Psoas muscle (tissue), 8 donors: Measurements from ENCODE around the gene USP17L13. TPM values are rescaled to one million over a fixed set of nuclear protein-coding genes. Genes with fewer than 3 reads are reported as not detected.
A peak's percentile ranks its signal among the peaks of the same experiment; 100 is the strongest.
"Not testable (repeated sequence)": the region's sequence is repeated elsewhere in the genome, so short reads cannot be mapped to it uniquely, and the experiment has no call there.

Source experiments
- ATAC-seq, 4 donors: fragments of 200-7000 bp; cut with Tn5 transposase; one replicate each; pipeline ENCODE4 v1.9.1; 2020; ENCODE audit warnings: moderate library complexity in 3 of 4, mild to moderate bottlenecking in 2 of 4
- DNase-seq, 2 donors: peaks; one replicate each; pipeline ENCODE4 v3.0.0-alpha.2; 2020
- H3K27ac ChIP-seq: fragments of 200-600 bp; one replicate; pipeline ENCODE4 v1.8.0; 2022
- H3K27me3 ChIP-seq, 3 donors: fragments of 200-600 bp in 1 of 3; one replicate each; pipeline versions ENCODE4 v1.6.1 to v1.8.0; 2013 to 2022; ENCODE audit warnings: low read length in 2 of 3, mild to moderate bottlenecking in 2 of 3, moderate library complexity in 1 of 3; ENCODE audit not compliant: insufficient read depth in 3 of 3
- H3K36me3 ChIP-seq, 2 donors: fragments of 200-600 bp in 1 of 2; one replicate each; pipeline versions ENCODE4 v1.6.1 to v1.8.0; 2013 to 2022; ENCODE audit warnings: low read depth in 1 of 2, mild to moderate bottlenecking in 1 of 2, moderate library complexity in 1 of 2; ENCODE audit not compliant: insufficient read depth in 1 of 2
- H3K4me1 ChIP-seq: fragments of 200-600 bp; one replicate; pipeline ENCODE4 v1.8.0; 2022
- H3K4me3 ChIP-seq: fragments of 200-600 bp; one replicate; pipeline ENCODE4 v1.8.0; 2022; ENCODE audit warnings: mild to moderate bottlenecking
- H3K9me3 ChIP-seq: fragments of 200-600 bp; one replicate; pipeline ENCODE4 v1.8.0; 2022
- WGBS, 3 donors: extraction: QIAGEN DNeasy Blood & Tissue Kit; methylation state at CpG; one replicate each; pipeline versions ENCODE4 v1.1.6 to v1.1.7; 2013; 5-methylcytosine and 5-hydroxymethylcytosine counted together
- intact Hi-C, 2 donors: fragments of 100-400 bp; cut with DNase I; formaldehyde crosslinking; loops; one replicate each; pipeline versions ENCODE4 v1.11.0 to v1.14.2; 2022
- long read RNA-seq, 2 donors: library from polyadenylated mRNA; unstranded; transcript quantifications; one replicate each; pipeline ENCODE4 v2.0.0, GENCODE V29; 2021
- polyA plus RNA-seq, 3 donors: library from polyadenylated mRNA; stranded (reverse); fragments of 200-250 nt; gene quantifications; one replicate each; pipeline ENCODE4 v1.2.3, GENCODE V29; 2013
- total RNA-seq, 4 donors: library from RNA; stranded (reverse); fragmentation: NEBNext Ultra II Directional in 2 of 4; extraction: Animal tissue kit (Norgen Biotek cat#: 25700) in 2 of 4; gene quantifications; one replicate each; pipeline versions ENCODE4 v1.2.1 to v1.2.4, GENCODE V29; 2021 to 2023
- donor health status: healthy with polysubstance abuse.
- donor health status: DM: no; HTN: no; CAD: no; lungs with moderate emphysema.
- donor health status: Bipolar disorder and iron deficiency.
- donor health status: healthy.
- donor health status: DM: yes; HTN: yes; CAD: no.
- donor health status: DM: no; HTN: no; CAD: no.
- donor health status: DM: no; HTN: no; CAD: no.
- donor health status: DM: yes; HTN: yes; CAD: no.

Gene USP17L13, protein sequence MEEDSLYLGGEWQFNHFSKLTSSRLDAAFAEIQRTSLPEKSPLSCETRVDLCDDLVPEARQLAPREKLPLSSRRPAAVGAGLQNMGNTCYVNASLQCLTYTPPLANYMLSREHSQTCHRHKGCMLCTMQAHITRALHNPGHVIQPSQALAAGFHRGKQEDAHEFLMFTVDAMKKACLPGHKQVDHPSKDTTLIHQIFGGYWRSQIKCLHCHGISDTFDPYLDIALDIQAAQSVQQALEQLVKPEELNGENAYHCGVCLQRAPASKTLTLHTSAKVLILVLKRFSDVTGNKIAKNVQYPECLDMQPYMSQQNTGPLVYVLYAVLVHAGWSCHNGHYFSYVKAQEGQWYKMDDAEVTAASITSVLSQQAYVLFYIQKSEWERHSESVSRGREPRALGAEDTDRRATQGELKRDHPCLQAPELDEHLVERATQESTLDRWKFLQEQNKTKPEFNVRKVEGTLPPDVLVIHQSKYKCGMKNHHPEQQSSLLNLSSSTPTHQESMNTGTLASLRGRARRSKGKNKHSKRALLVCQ
- total RNA-seq (not detected), polyA plus RNA-seq (not detected)
- long read RNA-seq, donor 1: 0 reads
- long read RNA-seq, donor 2: 0 reads

DNA sequence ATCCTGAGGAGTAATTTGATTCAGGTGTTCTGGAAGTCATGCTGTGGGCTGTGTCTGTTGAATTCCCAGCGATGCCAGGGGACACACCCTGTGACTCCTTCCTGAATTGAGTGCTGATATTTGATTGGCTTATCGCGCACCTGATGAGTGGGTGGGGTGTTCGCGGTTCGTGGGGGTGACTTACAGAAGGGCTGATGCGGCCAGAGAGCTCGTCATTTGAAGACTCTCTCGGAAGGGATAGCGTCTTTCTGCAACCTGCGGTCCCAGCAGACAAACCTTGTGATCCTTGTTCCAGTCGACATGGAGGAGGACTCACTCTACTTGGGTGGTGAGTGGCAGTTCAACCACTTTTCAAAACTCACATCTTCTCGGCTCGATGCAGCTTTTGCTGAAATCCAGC, at the start of gene USP17L13:
TSS of gene USP17L13 (plus strand) at position 301 of the 400 bp plus-strand sequence. CDS start at position 301, 0 bp downstream.
- no CpG with 5 or more reads among the region's 14 CpGs for WGBS, 3 donors
- ATAC-seq, DNase-seq, H3K4me1 ChIP-seq, intact Hi-C loops, H3K4me3 ChIP-seq, H3K36me3 ChIP-seq, H3K27ac ChIP-seq, H3K9me3 ChIP-seq, H3K27me3 ChIP-seq: not testable (repeated sequence)

DNA sequence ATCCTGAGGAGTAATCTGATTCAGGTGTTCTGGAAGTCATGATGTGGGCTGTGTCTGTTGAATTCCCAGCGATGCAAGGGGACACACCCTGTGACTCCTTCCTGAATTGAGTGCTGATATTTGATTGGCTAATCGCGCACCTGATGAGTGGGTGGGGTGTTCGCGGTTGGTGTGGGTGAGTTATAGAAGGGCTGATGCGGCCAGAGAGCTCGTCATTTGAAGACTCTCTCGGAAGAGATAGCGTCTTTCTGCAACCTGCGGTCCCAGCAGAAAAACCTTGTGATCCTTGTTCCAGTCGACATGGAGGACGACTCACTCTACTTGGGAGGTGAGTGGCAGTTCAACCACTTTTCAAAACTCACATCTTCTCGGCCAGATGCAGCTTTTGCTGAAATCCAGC, 14.3 kb upstream of the USP17L13 start, which contains the start of gene USP17L10:
TSS of gene USP17L10 (plus strand) at position 301 of the 400 bp plus-strand sequence. CDS start at position 301, 0 bp downstream.
- H3K27me3 ChIP-seq, intact Hi-C loops, ATAC-seq, H3K9me3 ChIP-seq, H3K4me1 ChIP-seq, H3K27ac ChIP-seq, H3K36me3 ChIP-seq, H3K4me3 ChIP-seq, DNase-seq: not testable (repeated sequence)
- 94% methylated on average over 12 of the region's 13 CpGs; no CpG with 5 or more reads in 2 of the 3 donors for WGBS, 3 donors

DNA sequence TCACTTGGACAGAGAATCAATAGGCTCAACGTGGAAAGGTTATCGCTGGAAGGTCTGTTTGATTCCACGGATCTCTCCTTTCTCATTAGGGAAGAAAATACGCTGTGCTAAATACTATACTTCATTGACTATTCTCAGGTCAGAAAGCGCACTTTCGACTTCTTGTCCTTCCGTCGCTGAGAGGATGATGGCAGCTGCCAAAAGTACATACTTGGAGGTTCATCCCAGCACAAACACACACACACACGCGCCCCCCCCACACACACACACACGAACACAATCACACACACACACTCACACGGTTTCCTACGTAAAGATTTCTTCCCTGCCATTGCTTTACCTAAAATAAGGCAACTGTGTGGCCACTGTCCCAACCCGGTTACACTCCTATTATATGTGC, 10.0 kb upstream of the USP17L13 start:
- H3K27me3 ChIP-seq, H3K36me3 ChIP-seq, H3K4me1 ChIP-seq, H3K9me3 ChIP-seq, ATAC-seq, intact Hi-C loops, H3K4me3 ChIP-seq, H3K27ac ChIP-seq: not testable (repeated sequence)
- DNase-seq: peak in 1 of 2 donors; percentile 4
- WGBS, 3 donors: 72 to 83% (median 77%) methylated on average over 8 to 11 of the region's 14 CpGs

DNA sequence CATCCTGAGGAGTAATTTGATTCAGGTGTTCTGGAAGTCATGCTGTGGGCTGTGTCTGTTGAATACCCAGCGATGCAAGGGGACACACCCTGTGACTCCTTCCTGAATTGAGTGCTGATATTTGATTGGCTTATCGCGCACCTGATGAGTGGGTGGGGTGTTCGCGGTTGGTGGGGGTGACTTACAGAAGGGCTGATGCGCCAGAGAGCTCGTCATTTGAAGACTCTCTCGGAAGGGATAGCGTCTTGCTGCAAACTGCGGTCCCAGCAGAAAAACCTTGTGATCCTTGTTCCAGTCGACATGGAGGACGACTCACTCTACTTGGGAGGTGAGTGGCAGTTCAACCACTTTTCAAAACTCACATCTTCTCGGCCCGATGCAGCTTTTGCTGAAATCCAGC, 9.6 kb upstream of the USP17L13 start, which contains the start of gene USP17L11:
TSS of gene USP17L11 (plus strand) at position 301 of the 400 bp plus-strand sequence. CDS start at position 301, 0 bp downstream.
- H3K36me3 ChIP-seq, DNase-seq, ATAC-seq, H3K4me1 ChIP-seq, H3K27ac ChIP-seq, H3K9me3 ChIP-seq, H3K27me3 ChIP-seq, H3K4me3 ChIP-seq, intact Hi-C loops: not testable (repeated sequence)
- WGBS, 3 donors: 96% methylated on average over 10 of the region's 14 CpGs; no CpG with 5 or more reads in 2 of the 3 donors

DNA sequence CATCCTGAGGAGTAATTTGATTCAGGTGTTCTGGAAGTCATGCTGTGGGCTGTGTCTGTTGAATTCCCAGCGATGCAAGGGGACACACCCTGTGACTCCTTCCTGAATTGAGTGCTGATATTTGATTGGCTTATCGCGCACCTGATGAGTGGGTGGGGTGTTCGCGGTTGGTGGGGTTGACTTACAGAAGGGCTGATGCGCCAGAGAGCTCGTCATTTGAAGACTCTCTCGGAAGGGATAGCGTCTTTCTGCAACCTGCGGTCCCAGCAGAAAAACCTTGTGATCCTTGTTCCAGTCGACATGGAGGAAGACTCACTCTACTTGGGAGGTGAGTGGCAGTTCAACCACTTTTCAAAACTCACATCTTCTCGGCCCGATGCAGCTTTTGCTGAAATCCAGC, 4.8 kb upstream of the USP17L13 start, which contains the start of gene USP17L12:
TSS of gene USP17L12 (plus strand) at position 301 of the 400 bp plus-strand sequence. CDS start at position 301, 0 bp downstream.
- H3K27me3 ChIP-seq, H3K9me3 ChIP-seq, ATAC-seq, H3K36me3 ChIP-seq, intact Hi-C loops, DNase-seq, H3K27ac ChIP-seq, H3K4me3 ChIP-seq, H3K4me1 ChIP-seq: not testable (repeated sequence)
- no CpG with 5 or more reads among the region's 13 CpGs for WGBS, 3 donors

DNA sequence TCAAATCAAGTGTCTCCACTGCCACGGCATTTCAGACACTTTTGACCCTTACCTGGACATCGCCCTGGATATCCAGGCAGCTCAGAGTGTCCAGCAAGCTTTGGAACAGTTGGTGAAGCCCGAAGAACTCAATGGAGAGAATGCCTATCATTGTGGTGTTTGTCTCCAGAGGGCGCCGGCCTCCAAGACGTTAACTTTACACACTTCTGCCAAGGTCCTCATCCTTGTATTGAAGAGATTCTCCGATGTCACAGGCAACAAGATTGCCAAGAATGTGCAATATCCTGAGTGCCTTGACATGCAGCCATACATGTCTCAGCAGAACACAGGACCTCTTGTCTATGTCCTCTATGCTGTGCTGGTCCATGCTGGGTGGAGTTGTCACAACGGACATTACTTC, 5.6 kb downstream of the USP17L13 start:
- H3K27me3 ChIP-seq, H3K4me3 ChIP-seq, H3K9me3 ChIP-seq, H3K27ac ChIP-seq, intact Hi-C loops, ATAC-seq, H3K36me3 ChIP-seq, H3K4me1 ChIP-seq: not testable (repeated sequence)
- 85 to 90% (median 87%) methylated on average over 5 to 6 of the region's 8 CpGs for WGBS, 3 donors
- peak in 1 of 2 donors; percentile 19 for DNase-seq

DNA sequence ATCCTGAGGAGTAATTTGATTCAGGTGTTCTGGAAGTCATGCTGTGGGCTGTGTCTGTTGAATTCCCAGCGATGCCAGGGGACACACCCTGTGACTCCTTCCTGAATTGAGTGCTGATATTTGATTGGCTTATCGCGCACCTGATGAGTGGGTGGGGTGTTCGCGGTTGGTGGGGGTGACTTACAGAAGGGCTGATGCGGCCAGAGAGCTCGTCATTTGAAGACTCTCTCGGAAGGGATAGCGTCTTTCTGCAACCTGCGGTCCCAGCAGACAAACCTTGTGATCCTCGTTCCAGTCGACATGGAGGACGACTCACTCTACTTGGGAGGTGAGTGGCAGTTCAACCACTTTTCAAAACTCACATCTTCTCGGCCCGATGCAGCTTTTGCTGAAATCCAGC, 9.4 kb downstream of the USP17L13 start, which contains the start of gene USP17L15:
TSS of gene USP17L15 (plus strand) at position 301 of the 400 bp plus-strand sequence. CDS start at position 301, 0 bp downstream.
- H3K27me3 ChIP-seq, H3K4me1 ChIP-seq, H3K27ac ChIP-seq, intact Hi-C loops, H3K4me3 ChIP-seq, H3K9me3 ChIP-seq, DNase-seq, ATAC-seq, H3K36me3 ChIP-seq: not testable (repeated sequence)
- WGBS, 3 donors: no CpG with 5 or more reads among the region's 15 CpGs

DNA sequence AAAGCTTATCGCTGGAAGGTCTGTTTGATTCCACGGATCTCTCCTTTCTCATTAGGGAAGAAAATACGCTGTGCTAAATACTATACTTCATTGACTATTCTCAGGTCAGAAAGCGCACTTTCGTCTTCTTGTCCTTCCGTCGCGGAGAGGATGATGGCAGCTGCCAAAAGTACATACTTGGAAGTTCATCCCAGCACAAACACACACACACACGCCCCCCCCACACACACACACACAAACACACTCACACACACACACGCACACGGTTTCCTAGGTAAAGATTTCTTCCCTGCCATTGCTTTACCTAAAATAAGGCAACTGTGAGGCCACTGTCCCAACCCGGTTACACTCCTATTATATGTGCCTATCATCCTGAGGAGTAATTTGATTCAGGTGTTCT, 13.8 kb downstream of the USP17L13 start:
- intact Hi-C loops, H3K36me3 ChIP-seq, H3K4me3 ChIP-seq, ATAC-seq, H3K27ac ChIP-seq, H3K9me3 ChIP-seq, H3K4me1 ChIP-seq, H3K27me3 ChIP-seq: not testable (repeated sequence)
- 68 to 85% (median 78%) methylated on average over 9 to 11 of the region's 12 CpGs for WGBS, 3 donors
- peak in 1 of 2 donors; percentile 20 for DNase-seq

DNA sequence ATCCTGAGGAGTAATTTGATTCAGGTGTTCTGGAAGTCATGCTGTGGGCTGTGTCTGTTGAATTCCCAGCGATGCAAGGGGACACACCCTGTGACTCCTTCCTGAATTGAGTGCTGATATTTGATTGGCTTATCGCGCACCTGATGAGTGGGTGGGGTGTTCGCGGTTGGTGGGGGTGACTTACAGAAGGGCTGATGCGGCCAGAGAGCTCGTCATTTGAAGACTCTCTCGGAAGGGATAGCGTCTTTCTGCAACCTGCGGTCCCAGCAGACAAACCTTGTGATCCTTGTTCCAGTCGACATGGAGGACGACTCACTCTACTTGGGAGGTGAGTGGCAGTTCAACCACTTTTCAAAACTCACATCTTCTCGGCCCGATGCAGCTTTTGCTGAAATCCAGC, 18.9 kb downstream of the USP17L13 start, which contains the start of gene USP17L17:
TSS of gene USP17L17 (plus strand) at position 301 of the 400 bp plus-strand sequence. CDS start at position 301, 0 bp downstream.
- intact Hi-C loops: not testable (repeated sequence)
- WGBS, 3 donors: 86 to 94% (median 87%) methylated on average over 5 of the region's 14 CpGs

DNA sequence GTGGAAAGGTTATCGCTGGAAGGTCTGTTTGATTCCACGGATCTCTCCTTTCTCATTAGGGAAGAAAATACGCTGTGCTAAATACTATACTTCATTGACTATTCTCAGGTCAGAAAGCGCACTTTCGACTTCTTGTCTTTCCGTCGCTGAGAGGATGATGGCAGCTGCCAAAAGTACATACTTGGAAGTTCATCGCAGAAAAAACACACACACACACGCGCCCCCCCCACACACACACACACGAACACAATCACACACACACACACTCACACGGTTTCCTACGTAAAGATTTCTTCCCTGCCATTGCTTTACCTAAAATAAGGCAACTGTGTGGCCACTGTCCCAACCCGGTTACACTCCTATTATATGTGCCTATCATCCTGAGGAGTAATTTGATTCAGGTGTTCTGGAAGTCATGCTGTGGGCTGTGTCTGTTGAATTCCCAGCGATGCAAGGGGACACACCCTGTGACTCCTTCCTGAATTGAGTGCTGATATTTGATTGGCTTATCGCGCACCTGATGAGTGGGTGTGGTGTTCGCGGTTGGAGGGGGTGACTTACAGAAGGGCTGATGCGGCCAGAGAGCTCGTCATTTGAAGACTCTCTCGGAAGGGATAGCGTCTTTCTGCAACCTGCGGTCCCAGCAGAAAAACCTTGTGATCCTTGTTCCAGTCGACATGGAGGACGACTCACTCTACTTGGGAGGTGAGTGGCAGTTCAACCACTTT, 23.4 kb downstream of the USP17L13 start, which contains the start of gene USP17L18:
TSS of gene USP17L18 (plus strand) at position 678 of the 728 bp plus-strand sequence. CDS start at position 678, 0 bp downstream.
- intact Hi-C loops, ATAC-seq, H3K27ac ChIP-seq, H3K27me3 ChIP-seq, H3K4me1 ChIP-seq, H3K4me3 ChIP-seq, H3K36me3 ChIP-seq, H3K9me3 ChIP-seq: not testable (repeated sequence)
- WGBS, 3 donors: 75 to 92% (median 90%) methylated on average over 14 to 21 of the region's 26 CpGs
- DNase-seq: peak in 1 of 2 donors; percentile 27

More for the DNA sequence above, 18.9 kb downstream of the USP17L13 start, which contains the start of gene USP17L17:
- not testable (repeated sequence) for DNase-seq, H3K4me3 ChIP-seq, H3K9me3 ChIP-seq, H3K36me3 ChIP-seq, ATAC-seq, H3K4me1 ChIP-seq, H3K27me3 ChIP-seq, H3K27ac ChIP-seq
